Neutrophil (primary cell): ENCODE data around the gene BZW1.
A peak's percentile ranks its signal among the peaks of the same experiment; 100 is the strongest.
"Not testable (repeated sequence)": the region's sequence is repeated elsewhere in the genome, so short reads cannot be mapped to it uniquely, and the experiment has no call there.

Source experiments
- H3K27ac ChIP-seq: fragments of 200-600 bp; sonication (generic); 2 replicates; pipeline ENCODE4 v1.5.1; 2016; ENCODE audit warnings: mild to moderate bottlenecking, moderate library complexity
- H3K27me3 ChIP-seq: fragments of 200-600 bp; sonication (generic); 2 replicates; pipeline ENCODE4 v1.6.0; 2016; ENCODE audit warnings: mild to moderate bottlenecking
- H3K36me3 ChIP-seq: fragments of 200-600 bp; sonication (generic); 2 replicates; pipeline ENCODE4 v1.5.1; 2017
- H3K4me1 ChIP-seq, 2 experiments: fragments of 200-600 bp in 1 of 2; sonication (generic) in 1 of 2; 1 replicate in 1 of 2; 2 replicates in 1 of 2; pipeline versions ENCODE4 v1.5.1 to v1.6.1; 2013 to 2016; ENCODE audit warnings: low read depth in 1 of 2, low read length in 1 of 2, mild to moderate bottlenecking in 1 of 2, moderate library complexity in 1 of 2; ENCODE audit not compliant: control insufficient read depth in 1 of 2, insufficient read depth in 1 of 2
- H3K4me3 ChIP-seq, 2 experiments: fragments of 200-600 bp in 1 of 2; sonication (generic) in 1 of 2; 1 replicate in 1 of 2; 2 replicates in 1 of 2; pipeline ENCODE4 v1.5.1; 2013 to 2016; ENCODE audit warnings: low read depth in 1 of 2, low read length in 1 of 2, mild to moderate bottlenecking in 1 of 2, moderate library complexity in 1 of 2
- H3K9me3 ChIP-seq: fragments of 200-600 bp; sonication (generic); 2 replicates; pipeline ENCODE4 v1.5.1; 2016
- CTCF ChIP-seq: fragments of 200-600 bp; sonication (generic); IDR thresholded peaks from 2 replicates; pipeline ENCODE4 v1.5.1; 2016; ENCODE audit warnings: antibody characterized with exemption

The BZW1 gene

GRCh38 chr2:200800458-200800857, 11.3 kb upstream of the BZW1 start:
- Histone ChIP-seq H3K4me3 (no peak overlapping the region), H3K4me1 (peaks cover 0 to 5% of the 10 kb centered on the region in 2 experiments), H3K36me3 (no peaks in the 10 kb centered on the region), H3K27ac (no peak overlapping the region), H3K27me3 (no peaks in the 10 kb centered on the region), H3K9me3 (no peaks in the 10 kb centered on the region)
- no peak for TF ChIP-seq CTCF

DNA sequence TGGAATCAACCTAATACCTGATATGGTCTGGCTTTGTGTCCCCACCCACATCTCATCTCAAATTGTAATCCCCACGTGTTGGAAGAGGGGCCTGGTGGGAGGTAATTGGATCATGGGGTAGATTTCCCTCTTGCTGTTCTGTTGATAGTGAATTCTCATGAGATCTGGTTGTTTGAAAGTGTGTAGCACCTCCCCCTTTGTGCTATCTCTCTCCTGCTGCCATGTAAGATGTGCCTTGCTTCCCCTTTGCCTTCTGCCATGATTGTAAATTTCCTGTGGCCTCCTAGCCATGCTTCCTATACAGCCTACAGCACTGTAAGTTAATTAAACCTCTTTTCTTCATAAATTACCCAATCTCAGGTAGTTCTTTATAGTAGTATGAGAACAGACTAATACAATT, 10.3 kb upstream of the BZW1 start:
- H3K4me1 ChIP-seq, H3K27ac ChIP-seq, H3K36me3 ChIP-seq, H3K9me3 ChIP-seq, H3K4me3 ChIP-seq, H3K27me3 ChIP-seq: not testable (repeated sequence)

DNA sequence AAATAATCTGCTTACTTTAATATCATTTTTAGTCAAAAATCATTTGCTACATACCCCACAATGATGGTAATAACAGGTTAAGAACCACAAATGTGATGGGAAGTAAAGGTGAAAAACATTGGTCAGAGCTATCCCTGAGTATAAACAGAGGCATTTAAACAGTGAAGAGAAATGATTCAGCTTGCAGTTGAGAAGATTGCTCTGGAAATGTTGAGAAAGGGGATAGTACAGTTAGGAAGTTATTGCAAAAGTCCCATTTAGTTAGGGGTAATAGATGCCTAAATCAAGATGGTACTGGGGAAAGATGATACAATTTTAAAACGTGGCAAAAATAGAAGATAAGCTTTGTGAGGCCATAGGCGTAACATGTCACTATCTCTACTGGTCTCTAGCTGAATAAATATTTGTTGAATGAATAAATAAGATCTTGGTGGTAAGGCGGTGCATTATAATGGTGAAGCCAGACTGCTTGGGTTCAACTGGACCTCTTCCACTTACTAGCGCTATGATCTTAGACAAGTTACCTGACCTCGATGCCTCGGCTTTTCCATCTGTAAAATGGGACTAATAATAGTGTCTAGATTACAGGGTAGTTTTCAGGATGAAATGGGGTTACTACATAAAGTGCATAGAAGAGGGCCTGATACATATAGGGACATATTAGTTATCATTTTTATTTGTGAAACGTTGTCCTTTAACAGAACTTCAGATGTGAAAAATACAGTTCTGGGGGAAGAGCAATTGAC, 2.0 kb upstream of the BZW1 start:
- H3K4me1 ChIP-seq = peaks cover 30 to 33% of the 10 kb centered on the region in 2 experiments
- H3K9me3 ChIP-seq = no peaks in the 10 kb centered on the region
- H3K27ac ChIP-seq = no peak overlapping the region
- H3K36me3 ChIP-seq = peaks cover 12% of the 10 kb centered on the region
- TF ChIP-seq CTCF = no peak
- H3K27me3 ChIP-seq = no peaks in the 10 kb centered on the region
- H3K4me3 ChIP-seq = no peak overlapping the region

DNA sequence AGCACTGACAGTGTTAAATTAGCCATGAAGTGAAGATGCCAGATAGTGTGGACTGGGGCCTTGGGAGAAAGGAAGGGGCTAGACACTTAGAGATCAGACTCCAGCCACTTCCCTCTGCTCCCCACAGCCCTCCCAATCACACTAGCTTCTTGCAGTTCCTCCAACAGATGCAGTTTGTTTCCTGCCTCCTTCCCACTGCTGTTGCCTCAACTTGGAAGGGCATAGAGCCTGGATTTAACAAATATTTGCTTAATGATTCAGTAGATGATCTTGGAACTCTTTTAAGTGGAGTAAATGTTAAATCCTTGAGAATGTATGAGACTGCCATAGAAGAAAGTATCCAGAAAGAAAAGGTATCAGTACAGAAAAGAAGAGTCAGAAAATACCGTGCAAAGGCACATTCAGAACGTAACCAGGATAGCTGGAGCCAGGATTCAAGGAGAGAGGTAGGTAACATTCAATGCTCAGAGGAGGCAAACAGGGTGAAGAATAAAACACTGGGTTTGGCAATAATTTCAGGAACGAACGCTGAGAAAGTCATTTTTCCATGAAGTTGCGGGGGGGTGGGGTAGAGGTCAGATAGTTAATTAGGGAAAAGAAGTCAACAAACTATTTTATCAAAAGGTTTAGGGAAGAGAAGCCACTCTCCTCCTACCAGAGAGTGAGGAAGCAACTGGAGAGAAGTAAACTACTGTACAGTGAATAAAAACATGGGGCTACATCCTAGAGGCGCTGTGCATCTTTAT, 1.3 kb upstream of the BZW1 start:
- H3K27ac ChIP-seq = peak overlapping the region; percentile 99

GRCh38 chr2:200810998-200811332, 745 bp upstream of the BZW1 start:
- peak overlapping the region; percentile 85 to 99 for H3K4me3 ChIP-seq
- no peaks in the 10 kb centered on the region for H3K9me3 ChIP-seq
- H3K36me3 ChIP-seq = peaks cover 24% of the 10 kb centered on the region
- H3K27ac ChIP-seq = peak overlapping the region; percentile 99
- peaks cover 30 to 33% of the 10 kb centered on the region in 2 experiments for H3K4me1 ChIP-seq
- H3K27me3 ChIP-seq = no peaks in the 10 kb centered on the region
- no peak for TF ChIP-seq CTCF

More for the DNA sequence above, 1.3 kb upstream of the BZW1 start:
- Histone ChIP-seq H3K9me3 (no peaks in the 10 kb centered on the region), H3K27me3 (no peaks in the 10 kb centered on the region), H3K4me3 (peak overlapping the region; percentile 85 to 99), H3K36me3 (peaks cover 19% of the 10 kb centered on the region), H3K4me1 (peaks cover 30 to 33% of the 10 kb centered on the region in 2 experiments)
- no peak for TF ChIP-seq CTCF
